Sciatic nerve (tissue), 2 donors: ENCODE data around the gene CX3CL1. TPM values are rescaled to one million over a fixed set of nuclear protein-coding genes. Genes with fewer than 3 reads are reported as not detected.
"Not testable (repeated sequence)": the region's sequence is repeated elsewhere in the genome, so short reads cannot be mapped to it uniquely, and the experiment has no call there.

ENCODE experiments used
- ATAC-seq: fragments of 200-7000 bp; cut with Tn5 transposase; one replicate; pipeline ENCODE4 v1.9.1; 2020; ENCODE audit warnings: mild to moderate bottlenecking, moderate library complexity
- DNase-seq: peaks from one replicate; pipeline ENCODE4 v3.0.0-alpha.2; 2020; ENCODE audit warnings: low spot score
- intact Hi-C: fragments of 100-400 bp; cut with DNase I; formaldehyde crosslinking; loops from one replicate; pipeline ENCODE4 v1.14.2; 2022
- total RNA-seq: library from RNA; stranded (reverse); fragmentation: NEBNext Ultra II Directional; extraction: Animal tissue kit (Norgen Biotek cat#: 25700); gene quantifications from one replicate; pipeline ENCODE4 v1.2.1, GENCODE V29; 2021
- donor health status: DM: no; HTN: no; CAD: no.
- donor health status: DM: no; HTN: no; CAD: no.

The CX3CL1 gene
- 21.3 TPM for total RNA-seq

GRCh38 chr16:57372372-57373116 lies at the start of gene CX3CL1:
Gene CX3CL1 (plus strand): TSS chr16:57372490. CDS start chr16:57372569, 79 bp downstream.
- DNase-seq: peak; percentile 75
- peak; percentile 84 for ATAC-seq
- intact Hi-C loops: no loop called here

GRCh38 chr16:57324749-57325148 lies 47.5 kb upstream of the CX3CL1 start:
- DNase-seq (no peak), ATAC-seq (no peak)
- intact Hi-C loops: no loop called here

- intact Hi-C loops: no loop called here
- ATAC-seq: no peak
- DNase-seq: no peak
Measured at GRCh38 chr16:57325458-57325857, 46.8 kb upstream of the CX3CL1 start.

GRCh38 chr16:57329718-57330327 lies 42.5 kb upstream of the CX3CL1 start:
- intact Hi-C loops: no loop called here
- DNase-seq (no peak), ATAC-seq (no peak)

- intact Hi-C loops: no loop called here
- ATAC-seq (no peak), DNase-seq (no peak)
Measured at GRCh38 chr16:57331355-57331754, 40.9 kb upstream of the CX3CL1 start.

- ATAC-seq (no peak), DNase-seq (no peak)
- intact Hi-C loops: no loop called here
Measured at GRCh38 chr16:57333402-57333801, 38.9 kb upstream of the CX3CL1 start.

GRCh38 chr16:57335366-57335765 lies 36.9 kb upstream of the CX3CL1 start:
- DNase-seq: no peak
- intact Hi-C loops: no loop called here
- no peak for ATAC-seq

GRCh38 chr16:57341062-57341440 lies 31.2 kb upstream of the CX3CL1 start:
- no peak for ATAC-seq
- no peak for DNase-seq
- intact Hi-C loops: no loop called here

GRCh38 chr16:57341441-57342303 lies 30.6 kb upstream of the CX3CL1 start:
- no peak for ATAC-seq
- DNase-seq: no peak
- intact Hi-C loops: no loop called here

GRCh38 chr16:57342606-57343005 lies 29.7 kb upstream of the CX3CL1 start:
- DNase-seq, intact Hi-C loops, ATAC-seq: not testable (repeated sequence)

- ATAC-seq (no peak), DNase-seq (no peak)
- intact Hi-C loops: no loop called here
Measured at GRCh38 chr16:57343221-57343620, 29.1 kb upstream of the CX3CL1 start.

- intact Hi-C loops, DNase-seq, ATAC-seq: not testable (repeated sequence)
Measured at GRCh38 chr16:57344094-57344493, 28.2 kb upstream of the CX3CL1 start.

- ATAC-seq (no peak), DNase-seq (no peak)
- intact Hi-C loops: no loop called here
Measured at GRCh38 chr16:57345021-57345420, 27.3 kb upstream of the CX3CL1 start.

GRCh38 chr16:57345666-57346204 lies 26.6 kb upstream of the CX3CL1 start:
- ATAC-seq: no peak
- DNase-seq: no peak
- intact Hi-C loops: no loop called here

- ATAC-seq (no peak), DNase-seq (no peak)
- intact Hi-C loops: no loop called here
Measured at GRCh38 chr16:57347858-57348257, 24.4 kb upstream of the CX3CL1 start.

GRCh38 chr16:57348327-57348726 lies 24.0 kb upstream of the CX3CL1 start:
- DNase-seq: no peak
- ATAC-seq: no peak
- intact Hi-C loops: no loop called here

- no peak for DNase-seq
- intact Hi-C loops: no loop called here
- ATAC-seq: peak; percentile 41
Measured at GRCh38 chr16:57349212-57350031, 22.9 kb upstream of the CX3CL1 start.

- intact Hi-C loops: no loop called here
- ATAC-seq: no peak
- DNase-seq: no peak
Measured at GRCh38 chr16:57352636-57353047, 19.6 kb upstream of the CX3CL1 start.

- peak; percentile 2 for DNase-seq
- intact Hi-C loops: no loop called here
- ATAC-seq: no peak
Measured at GRCh38 chr16:57354311-57354710, 18.0 kb upstream of the CX3CL1 start.
